ENCODE measurements around the gene RNF103.
"Not testable (repeated sequence)": the region's sequence is repeated elsewhere in the genome, so short reads cannot be mapped to it uniquely, and the experiment has no call there.

Gene RNF103

GRCh38 chr2:86624267-86624547, 542 bp upstream of the RNF103 start:
- peak in 7 of 58 donors; percentile 1 to 21 (median 13) for DNase-seq

GRCh38 chr2:86623043-86623493, 597 bp downstream of the RNF103 start:
- DNase-seq = peak in 47 of 58 donors; percentile 16 to 71 (median 43)

GRCh38 chr2:86622519-86623042, 1.1 kb downstream of the RNF103 start:
- DNase-seq = peak in 23 of 58 donors; percentile 2 to 62 (median 42)

- no peak for DNase-seq
These were observed 2.3 kb downstream of the RNF103 start for GRCh38 chr2:86621280-86621943.

- DNase-seq = no peak
These were observed 5.9 kb downstream of the RNF103 start for GRCh38 chr2:86617738-86618137.

- no peak for DNase-seq
These were observed 6.5 kb downstream of the RNF103 start for GRCh38 chr2:86617153-86617552.

- DNase-seq = no peak
These were observed 7.2 kb downstream of the RNF103 start for GRCh38 chr2:86616502-86616901.

GRCh38 chr2:86615596-86615995, 8.1 kb downstream of the RNF103 start:
- no peak for DNase-seq

GRCh38 chr2:86613515-86613914, 10.2 kb downstream of the RNF103 start:
- no peak for DNase-seq

GRCh38 chr2:86610871-86611270, 12.8 kb downstream of the RNF103 start:
- no peak for DNase-seq

- no peak for DNase-seq
These were observed 14.7 kb downstream of the RNF103 start for GRCh38 chr2:86608832-86609410.

GRCh38 chr2:86603905-86604304, 19.8 kb downstream of the RNF103 start:
- no peak for DNase-seq

- no peak for DNase-seq
These were observed 24.7 kb downstream of the RNF103 start for GRCh38 chr2:86598966-86599365.

GRCh38 chr2:86596118-86596517, 27.5 kb downstream of the RNF103 start:
- DNase-seq = no peak

GRCh38 chr2:86593266-86593665, 30.4 kb downstream of the RNF103 start:
- no peak for DNase-seq

- DNase-seq = peak in 9 of 58 donors; percentile 1 to 39 (median 9)
These were observed 31.0 kb downstream of the RNF103 start for GRCh38 chr2:86592547-86593230.

GRCh38 chr2:86589701-86590100, 34.0 kb downstream of the RNF103 start:
- not testable (repeated sequence) for DNase-seq

- peak in 1 of 58 donors; percentile 9 for DNase-seq
These were observed 39.3 kb downstream of the RNF103 start for GRCh38 chr2:86584151-86584913.

GRCh38 chr2:86580560-86580959, 43.1 kb downstream of the RNF103 start:
- DNase-seq = no peak

- DNase-seq = no peak
These were observed 45.7 kb downstream of the RNF103 start for GRCh38 chr2:86577817-86578456.

GRCh38 chr2:86570059-86570458, 53.6 kb downstream of the RNF103 start:
- DNase-seq = no peak
